ENCODE results near the gene AHCYL2. TPM values are rescaled to one million over a fixed set of nuclear protein-coding genes. Genes with fewer than 3 reads are reported as not detected.
A peak's percentile ranks its signal among the peaks of the same experiment; 100 is the strongest.

The AHCYL2 gene
- total and polyA plus RNA-seq, 4 donors, result 2.0 to 10.0 (median 3.6) TPM

DNA sequence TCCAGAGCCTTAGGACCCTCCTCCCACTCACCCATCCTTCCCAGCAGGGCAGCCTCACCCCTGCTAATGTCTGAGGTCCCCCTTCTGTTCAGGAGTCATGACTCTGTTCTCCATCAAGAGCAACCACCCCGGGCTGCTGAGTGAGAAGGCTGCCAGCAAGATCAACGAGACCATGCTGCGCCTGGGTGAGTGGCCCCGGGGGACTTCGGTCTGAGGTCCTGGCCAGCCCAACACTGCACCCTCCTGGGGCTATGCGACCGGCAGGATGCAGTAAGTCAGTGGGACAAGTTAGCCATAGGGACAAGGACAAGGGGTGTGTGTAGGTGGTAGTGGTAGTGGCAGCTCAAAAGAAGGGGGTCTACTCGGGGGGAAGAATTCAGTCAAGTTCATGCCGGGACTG lies 16.2 kb upstream of the AHCYL2 start:
- 34% methylated on average over 9 of the region's 9 CpGs for WGBS
- H3K4me3 ChIP-seq (ENCODE audit: low read depth in 1 of 3, low read length in 3 of 3), result no peak overlapping the region
- peaks cover 5 to 51% (median 34%) of the 10 kb centered on the region in 4 donors for H3K4me1 ChIP-seq (ENCODE audit: control insufficient read depth in 4 of 4, insufficient read depth in 4 of 4, low read length in 3 of 4)
- H3K27me3 ChIP-seq (ENCODE audit: control insufficient read depth in 4 of 4, insufficient read depth in 4 of 4, low read length in 3 of 4), result no peaks in the 10 kb centered on the region
- peak overlapping the region in 1 of 2 donors; percentile 34 for H3K27ac ChIP-seq (ENCODE audit: low read depth in 1 of 2, low read length in 2 of 2)
- TF ChIP-seq RAD21 (IDR thresholded peaks at IDR 0.05) (peak; percentile 25 to 49), MAX (IDR thresholded peaks at IDR 0.05) (no peak), NR2F2 (IDR thresholded peaks at IDR 0.05) (no peak), JUND (IDR thresholded peaks at IDR 0.05) (no peak), FOXA1 (IDR thresholded peaks at IDR 0.05) (no peak), HNF4G (IDR thresholded peaks at IDR 0.05) (no peak), HNF4A (conservative IDR thresholded peaks at IDR 0.05) (peak in 1 of 2 donors; percentile 28), SP1 (IDR thresholded peaks at IDR 0.05) (no peak)
- H3K9me3 ChIP-seq (ENCODE audit: control insufficient read depth in 4 of 4, low read length in 3 of 4), result no peaks in the 10 kb centered on the region
- no peak overlapping the region for H3K9ac ChIP-seq (ENCODE audit: low read depth in 1 of 2, low read length in 2 of 2)
- peaks cover 4 to 8% (median 5%) of the 10 kb centered on the region in 4 donors for H3K36me3 ChIP-seq (ENCODE audit: control insufficient read depth in 4 of 4, insufficient read depth in 3 of 4, low read depth in 1 of 4, low read length in 3 of 4)
- no peak for DNase-seq (ENCODE audit: low spot score)

DNA sequence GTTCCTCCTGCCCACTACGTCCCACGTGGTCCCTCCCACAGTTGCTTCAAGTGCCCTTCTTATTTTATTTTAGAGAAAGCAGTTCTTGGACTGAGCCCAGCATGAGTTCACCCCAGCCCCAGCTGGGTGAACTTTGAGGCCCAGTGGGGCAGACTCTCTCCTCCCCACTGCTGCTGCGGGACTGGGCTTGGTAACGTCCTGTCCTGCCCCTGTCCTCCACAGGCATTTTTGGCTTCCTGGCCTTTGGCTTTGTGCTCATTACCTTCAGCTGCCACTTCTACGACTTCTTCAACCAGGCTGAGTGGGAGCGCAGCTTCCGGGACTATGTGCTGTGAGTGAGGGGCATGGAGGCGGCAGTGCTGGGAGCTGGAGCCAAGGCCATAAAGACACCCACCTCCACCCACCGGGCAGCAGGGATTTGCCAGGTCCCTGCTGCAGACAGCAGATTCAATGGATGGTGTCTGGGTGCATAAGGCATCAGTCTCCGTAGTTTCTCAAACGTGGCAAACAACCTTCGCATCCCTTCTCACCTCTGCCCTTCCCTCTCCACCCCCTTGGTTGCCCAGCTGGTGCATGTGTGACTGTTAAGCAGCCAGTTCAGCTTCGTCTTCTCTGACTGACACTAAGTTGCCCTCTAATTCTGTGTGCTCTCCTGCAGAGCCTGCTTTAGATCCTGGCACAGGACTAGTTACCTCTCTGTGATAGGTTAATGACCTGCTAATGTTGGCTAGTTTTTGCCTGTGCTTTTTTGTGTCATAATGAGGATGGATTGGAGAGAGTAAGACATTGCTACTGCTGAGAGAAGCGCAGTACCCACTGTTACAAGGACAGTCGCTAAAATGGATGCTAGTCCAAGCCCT lies 15.5 kb upstream of the AHCYL2 start:
- no peaks in the 10 kb centered on the region for H3K27me3 ChIP-seq (ENCODE audit: control insufficient read depth in 4 of 4, insufficient read depth in 4 of 4, low read length in 3 of 4)
- peaks cover 4 to 8% (median 5%) of the 10 kb centered on the region in 4 donors for H3K36me3 ChIP-seq (ENCODE audit: control insufficient read depth in 4 of 4, insufficient read depth in 3 of 4, low read depth in 1 of 4, low read length in 3 of 4)
- no peak overlapping the region for H3K9ac ChIP-seq (ENCODE audit: low read depth in 1 of 2, low read length in 2 of 2)
- H3K4me3 ChIP-seq (ENCODE audit: low read depth in 1 of 3, low read length in 3 of 3), result no peak overlapping the region
- TF ChIP-seq, protein P1, sequence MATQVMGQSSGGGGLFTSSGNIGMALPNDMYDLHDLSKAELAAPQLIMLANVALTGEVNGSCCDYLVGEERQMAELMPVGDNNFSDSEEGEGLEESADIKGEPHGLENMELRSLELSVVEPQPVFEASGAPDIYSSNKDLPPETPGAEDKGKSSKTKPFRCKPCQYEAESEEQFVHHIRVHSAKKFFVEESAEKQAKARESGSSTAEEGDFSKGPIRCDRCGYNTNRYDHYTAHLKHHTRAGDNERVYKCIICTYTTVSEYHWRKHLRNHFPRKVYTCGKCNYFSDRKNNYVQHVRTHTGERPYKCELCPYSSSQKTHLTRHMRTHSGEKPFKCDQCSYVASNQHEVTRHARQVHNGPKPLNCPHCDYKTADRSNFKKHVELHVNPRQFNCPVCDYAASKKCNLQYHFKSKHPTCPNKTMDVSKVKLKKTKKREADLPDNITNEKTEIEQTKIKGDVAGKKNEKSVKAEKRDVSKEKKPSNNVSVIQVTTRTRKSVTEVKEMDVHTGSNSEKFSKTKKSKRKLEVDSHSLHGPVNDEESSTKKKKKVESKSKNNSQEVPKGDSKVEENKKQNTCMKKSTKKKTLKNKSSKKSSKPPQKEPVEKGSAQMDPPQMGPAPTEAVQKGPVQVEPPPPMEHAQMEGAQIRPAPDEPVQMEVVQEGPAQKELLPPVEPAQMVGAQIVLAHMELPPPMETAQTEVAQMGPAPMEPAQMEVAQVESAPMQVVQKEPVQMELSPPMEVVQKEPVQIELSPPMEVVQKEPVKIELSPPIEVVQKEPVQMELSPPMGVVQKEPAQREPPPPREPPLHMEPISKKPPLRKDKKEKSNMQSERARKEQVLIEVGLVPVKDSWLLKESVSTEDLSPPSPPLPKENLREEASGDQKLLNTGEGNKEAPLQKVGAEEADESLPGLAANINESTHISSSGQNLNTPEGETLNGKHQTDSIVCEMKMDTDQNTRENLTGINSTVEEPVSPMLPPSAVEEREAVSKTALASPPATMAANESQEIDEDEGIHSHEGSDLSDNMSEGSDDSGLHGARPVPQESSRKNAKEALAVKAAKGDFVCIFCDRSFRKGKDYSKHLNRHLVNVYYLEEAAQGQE (IDR thresholded peaks at IDR 0.05), result no peak
- TF ChIP-seq TAF1 (conservative IDR thresholded peaks at IDR 0.05), result no peak
- TF ChIP-seq EGR1 (IDR thresholded peaks at IDR 0.05; ENCODE audit: low read depth in 2 of 2), result no peak
- no peak for TF ChIP-seq YY1 (IDR thresholded peaks at IDR 0.05)
- TF ChIP-seq, protein P2, sequence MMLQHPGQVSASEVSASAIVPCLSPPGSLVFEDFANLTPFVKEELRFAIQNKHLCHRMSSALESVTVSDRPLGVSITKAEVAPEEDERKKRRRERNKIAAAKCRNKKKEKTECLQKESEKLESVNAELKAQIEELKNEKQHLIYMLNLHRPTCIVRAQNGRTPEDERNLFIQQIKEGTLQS (IDR thresholded peaks at IDR 0.05), result no peak
- TF ChIP-seq GABPA (IDR thresholded peaks at IDR 0.05 in 1 of 2, conservative IDR thresholded peaks at IDR 0.05 in 1 of 2), result no peak
- TF ChIP-seq FOXA2 (IDR thresholded peaks at IDR 0.05), result no peak
- TF ChIP-seq SP1 (IDR thresholded peaks at IDR 0.05), result no peak
- TF ChIP-seq NR2F2 (IDR thresholded peaks at IDR 0.05), result no peak
- no peak for TF ChIP-seq JUND (IDR thresholded peaks at IDR 0.05)
- TF ChIP-seq HNF4G (IDR thresholded peaks at IDR 0.05), result no peak
- no peak for TF ChIP-seq CTCF (IDR thresholded peaks at IDR 0.05; ENCODE audit: low read depth, low read length, missing input control)
- no peak for TF ChIP-seq FOXA1 (IDR thresholded peaks at IDR 0.05)
- TF ChIP-seq RXRA (IDR thresholded peaks at IDR 0.05), result peak; percentile 39 to 44
- TF ChIP-seq MAX (IDR thresholded peaks at IDR 0.05), result no peak
- no peak for TF ChIP-seq ZBTB33 (IDR thresholded peaks at IDR 0.05)
- peak in 1 of 2 donors; percentile 39 for TF ChIP-seq HNF4A (conservative IDR thresholded peaks at IDR 0.05)
- TF ChIP-seq RAD21 (IDR thresholded peaks at IDR 0.05), result no peak
- WGBS, result 50% methylated on average over 15 of the region's 15 CpGs
- DNase-seq (ENCODE audit: low spot score), result no peak
- peaks cover 5 to 49% (median 34%) of the 10 kb centered on the region in 4 donors for H3K4me1 ChIP-seq (ENCODE audit: control insufficient read depth in 4 of 4, insufficient read depth in 4 of 4, low read length in 3 of 4)
- H3K27ac ChIP-seq (ENCODE audit: low read depth in 1 of 2, low read length in 2 of 2), result peak overlapping the region in 1 of 2 donors; percentile 34
- no peaks in the 10 kb centered on the region for H3K9me3 ChIP-seq (ENCODE audit: control insufficient read depth in 4 of 4, low read length in 3 of 4)
